ENCODE results near the gene KCNAB1. TPM values are rescaled to one million over a fixed set of nuclear protein-coding genes. Genes with fewer than 3 reads are reported as not detected.

KCNAB1 gene
- total RNA-seq, 2 donors from 2014 or later, result 0.26 TPM; not detected in 1

DNA sequence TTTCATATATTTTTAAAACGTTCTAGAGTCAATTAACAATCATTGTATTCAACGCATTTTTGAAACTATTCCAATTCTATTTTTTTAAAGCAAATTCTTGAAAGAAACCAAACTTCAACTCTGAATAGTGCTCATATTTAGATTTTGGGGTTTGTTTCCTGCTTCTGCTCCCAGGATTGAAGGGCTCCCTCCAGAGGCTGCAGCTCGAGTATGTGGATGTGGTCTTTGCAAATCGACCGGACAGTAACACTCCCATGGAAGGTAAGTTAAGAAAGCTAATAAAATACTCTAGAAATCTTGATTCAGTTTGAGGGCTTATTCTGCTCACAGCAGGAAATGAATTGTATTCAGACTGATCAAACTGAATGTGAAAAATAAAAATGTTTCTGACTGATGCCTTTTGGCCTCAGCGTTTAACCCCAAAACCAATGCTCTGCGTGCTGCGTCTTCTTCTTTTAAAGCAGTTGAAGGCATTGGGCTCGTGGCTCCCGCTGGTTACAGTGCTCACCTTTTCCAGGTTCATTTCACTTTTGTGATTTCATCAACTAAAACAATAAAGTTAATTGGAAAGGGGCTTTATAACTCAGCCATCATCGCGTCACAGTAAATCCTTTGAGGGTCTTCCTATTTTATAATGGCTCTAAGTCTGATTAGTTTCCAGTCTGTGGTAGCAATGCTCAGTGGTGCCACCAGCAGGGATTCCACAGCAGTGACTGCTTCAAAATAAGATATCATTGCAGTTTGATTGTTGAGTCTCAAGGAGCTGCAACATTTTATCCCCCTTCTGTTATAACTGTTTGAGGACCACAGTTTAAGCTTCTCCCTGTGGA lies 354.4 kb downstream of the KCNAB1 start:
- Mint-ChIP-seq H3K27ac (no peak overlapping the region), H3K4me3 (no peak overlapping the region), H3K36me3 (ENCODE audit: low read depth) (peaks cover 6% of the 10 kb centered on the region), H3K27me3 (peaks cover 18% of the 10 kb centered on the region), H3K4me1 (peaks cover 2% of the 10 kb centered on the region)
- ATAC-seq, result no peak
- DNase-seq, result no peak
- H3K9me3 ChIP-seq (ENCODE audit: control insufficient read depth, low read length, poor library complexity, severe bottlenecking), result no peaks in the 10 kb centered on the region

- H3K4me3 Mint-ChIP-seq, result no peak overlapping the region
- no peak for ATAC-seq
- H3K4me1 Mint-ChIP-seq, result peaks cover 5% of the 10 kb centered on the region
- peaks cover 7% of the 10 kb centered on the region for H3K27me3 Mint-ChIP-seq
- H3K9me3 ChIP-seq (ENCODE audit: control insufficient read depth, low read length, poor library complexity, severe bottlenecking), result no peaks in the 10 kb centered on the region
- no peak for DNase-seq
- H3K27ac Mint-ChIP-seq, result no peak overlapping the region
- peaks cover 2% of the 10 kb centered on the region for H3K36me3 Mint-ChIP-seq (ENCODE audit: low read depth)
These were observed 356.9 kb downstream of the KCNAB1 start for GRCh38 chr3:156477323-156477722.

DNA sequence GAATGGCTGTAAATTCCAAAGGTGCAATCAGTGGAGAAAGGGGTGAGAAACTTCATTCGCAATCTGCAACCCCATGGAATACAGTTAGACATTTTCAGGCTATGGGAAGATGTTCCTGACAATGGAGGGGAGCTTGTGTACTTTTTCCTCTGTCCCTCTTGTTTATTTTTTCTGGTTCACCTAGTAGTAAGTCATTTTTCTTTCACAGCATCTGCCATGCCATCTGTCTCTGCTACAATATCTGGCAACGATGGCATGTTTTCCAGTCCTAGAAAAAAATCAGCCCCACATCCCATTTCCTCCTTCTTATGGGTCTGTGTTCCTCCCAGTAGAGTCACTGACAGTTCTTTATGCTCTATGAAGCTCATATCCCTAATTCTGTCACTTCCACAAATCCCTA lies 358.5 kb downstream of the KCNAB1 start:
- Mint-ChIP-seq H3K4me1 (peaks cover 13% of the 10 kb centered on the region), H3K27ac (no peak overlapping the region), H3K27me3 (peaks cover 5% of the 10 kb centered on the region), H3K36me3 (ENCODE audit: low read depth) (peaks cover 2% of the 10 kb centered on the region), H3K4me3 (no peak overlapping the region)
- H3K9me3 ChIP-seq (ENCODE audit: control insufficient read depth, low read length, poor library complexity, severe bottlenecking), result no peaks in the 10 kb centered on the region
- DNase-seq (no peak), ATAC-seq (no peak)

- DNase-seq, result no peak
- Mint-ChIP-seq H3K4me3 (no peak overlapping the region), H3K36me3 (ENCODE audit: low read depth) (peaks cover 2% of the 10 kb centered on the region), H3K27ac (no peak overlapping the region), H3K27me3 (peaks cover 5% of the 10 kb centered on the region), H3K4me1 (peaks cover 20% of the 10 kb centered on the region)
- H3K9me3 ChIP-seq (ENCODE audit: control insufficient read depth, low read length, poor library complexity, severe bottlenecking), result no peaks in the 10 kb centered on the region
- no peak for ATAC-seq
These were observed 359.2 kb downstream of the KCNAB1 start for GRCh38 chr3:156479604-156480003.

DNA sequence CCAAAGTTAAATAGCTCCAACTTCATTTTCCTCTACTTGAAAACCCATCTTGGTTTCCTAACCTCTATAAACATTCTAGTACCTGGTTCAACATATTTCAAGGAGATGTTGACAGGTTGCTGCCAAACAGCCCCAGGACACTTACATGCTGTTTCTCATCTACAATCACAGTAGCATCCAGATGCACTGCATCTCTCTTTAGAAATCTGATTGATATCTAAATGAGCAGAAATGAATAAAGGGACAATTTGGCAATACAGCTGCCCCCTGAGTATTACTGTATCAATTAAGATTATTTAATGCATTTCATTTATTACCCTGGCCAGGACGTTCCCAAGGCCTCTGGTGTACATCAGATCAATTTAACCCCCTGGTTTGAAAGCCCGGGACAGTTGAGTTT lies 360.6 kb downstream of the KCNAB1 start:
- Mint-ChIP-seq H3K4me1 (peaks cover 24% of the 10 kb centered on the region), H3K27me3 (no peaks in the 10 kb centered on the region), H3K4me3 (no peak overlapping the region), H3K36me3 (ENCODE audit: low read depth) (peaks cover 2% of the 10 kb centered on the region), H3K27ac (no peak overlapping the region)
- no peaks in the 10 kb centered on the region for H3K9me3 ChIP-seq (ENCODE audit: control insufficient read depth, low read length, poor library complexity, severe bottlenecking)
- ATAC-seq (no peak), DNase-seq (no peak)

GRCh38 chr3:156483002-156483401 lies 362.6 kb downstream of the KCNAB1 start:
- H3K4me1 Mint-ChIP-seq, result peaks cover 24% of the 10 kb centered on the region
- no peak for DNase-seq
- H3K27ac Mint-ChIP-seq, result peak overlapping the region; percentile 93
- H3K36me3 Mint-ChIP-seq (ENCODE audit: low read depth), result peaks cover 2% of the 10 kb centered on the region
- peak overlapping the region; percentile 83 for H3K4me3 Mint-ChIP-seq
- H3K27me3 Mint-ChIP-seq, result no peaks in the 10 kb centered on the region
- H3K9me3 ChIP-seq (ENCODE audit: control insufficient read depth, low read length, poor library complexity, severe bottlenecking), result no peaks in the 10 kb centered on the region
- ATAC-seq, result no peak

- peak overlapping the region; percentile 93 for H3K27ac Mint-ChIP-seq
- H3K27me3 Mint-ChIP-seq, result no peaks in the 10 kb centered on the region
- H3K36me3 Mint-ChIP-seq (ENCODE audit: low read depth), result peaks cover 2% of the 10 kb centered on the region
- peaks cover 24% of the 10 kb centered on the region for H3K4me1 Mint-ChIP-seq
- H3K9me3 ChIP-seq (ENCODE audit: control insufficient read depth, low read length, poor library complexity, severe bottlenecking), result no peaks in the 10 kb centered on the region
- H3K4me3 Mint-ChIP-seq, result peak overlapping the region; percentile 83
- no peak for DNase-seq
- ATAC-seq, result peak; percentile 73
These were observed 363.0 kb downstream of the KCNAB1 start for GRCh38 chr3:156483426-156483825.

DNA sequence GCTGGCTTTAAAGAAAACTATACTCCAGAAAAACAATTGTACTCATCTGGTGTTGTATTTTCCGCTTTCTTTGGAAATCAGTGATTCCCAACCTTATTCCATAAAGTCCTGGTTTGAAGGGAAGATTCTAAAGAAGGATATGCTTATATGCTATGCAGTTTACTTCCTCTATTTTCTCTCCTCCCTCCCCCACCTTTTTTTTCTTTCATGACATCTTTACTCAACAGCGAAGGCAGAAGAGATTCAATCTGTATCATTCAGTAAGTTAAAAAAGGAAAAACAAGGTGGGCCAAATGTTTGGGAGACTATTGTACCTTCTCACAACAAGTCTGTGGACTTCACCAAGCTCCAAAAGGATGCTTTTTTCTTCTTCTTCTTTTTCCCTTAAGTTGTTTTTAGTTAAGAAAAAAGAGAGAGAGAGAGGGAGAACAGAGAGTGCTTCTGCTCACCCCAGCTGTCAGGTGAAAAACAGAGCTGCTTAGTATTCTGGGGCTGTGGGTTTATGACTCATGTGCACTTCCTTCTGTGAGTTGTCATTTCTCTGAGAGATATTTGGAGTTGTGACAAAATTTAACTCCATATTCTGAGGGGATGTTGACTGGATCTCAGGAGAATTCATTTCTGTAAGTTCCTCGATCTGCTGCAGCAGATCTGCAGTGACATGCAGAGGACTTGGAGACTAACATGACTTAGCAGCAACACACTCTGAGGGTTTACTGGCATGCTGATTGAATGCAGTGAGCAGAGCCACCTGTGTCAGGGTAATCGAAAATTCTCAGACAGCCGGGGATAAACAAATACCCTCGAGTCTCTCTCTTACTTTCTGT lies 363.8 kb downstream of the KCNAB1 start:
- H3K9me3 ChIP-seq (ENCODE audit: control insufficient read depth, low read length, poor library complexity, severe bottlenecking), result no peaks in the 10 kb centered on the region
- H3K4me1 Mint-ChIP-seq, result peaks cover 24% of the 10 kb centered on the region
- H3K36me3 Mint-ChIP-seq (ENCODE audit: low read depth), result no peaks in the 10 kb centered on the region
- ATAC-seq (peak; percentile 91), DNase-seq (peak in 1 of 3 donors; percentile 9)
- peak overlapping the region; percentile 93 for H3K27ac Mint-ChIP-seq
- no peaks in the 10 kb centered on the region for H3K27me3 Mint-ChIP-seq
- H3K4me3 Mint-ChIP-seq, result peak overlapping the region; percentile 83

GRCh38 chr3:156488767-156489166 lies 368.4 kb downstream of the KCNAB1 start:
- DNase-seq (no peak), ATAC-seq (no peak)
- Mint-ChIP-seq H3K4me1 (peaks cover 14% of the 10 kb centered on the region), H3K36me3 (ENCODE audit: low read depth) (no peaks in the 10 kb centered on the region), H3K27ac (no peak overlapping the region), H3K27me3 (no peaks in the 10 kb centered on the region), H3K4me3 (no peak overlapping the region)
- no peaks in the 10 kb centered on the region for H3K9me3 ChIP-seq (ENCODE audit: control insufficient read depth, low read length, poor library complexity, severe bottlenecking)

- DNase-seq, result no peak
- Mint-ChIP-seq H3K27me3 (no peaks in the 10 kb centered on the region), H3K4me1 (peaks cover 7% of the 10 kb centered on the region), H3K4me3 (no peak overlapping the region), H3K27ac (no peak overlapping the region), H3K36me3 (ENCODE audit: low read depth) (no peaks in the 10 kb centered on the region)
- H3K9me3 ChIP-seq (ENCODE audit: control insufficient read depth, low read length, poor library complexity, severe bottlenecking), result no peaks in the 10 kb centered on the region
- no peak for ATAC-seq
These were observed 369.1 kb downstream of the KCNAB1 start for GRCh38 chr3:156489462-156489911.

- Mint-ChIP-seq H3K27ac (no peak overlapping the region), H3K4me3 (no peak overlapping the region), H3K27me3 (no peaks in the 10 kb centered on the region), H3K4me1 (no peaks in the 10 kb centered on the region), H3K36me3 (ENCODE audit: low read depth) (no peaks in the 10 kb centered on the region)
- DNase-seq (no peak), ATAC-seq (no peak)
- H3K9me3 ChIP-seq (ENCODE audit: control insufficient read depth, low read length, poor library complexity, severe bottlenecking), result no peaks in the 10 kb centered on the region
These were observed 370.8 kb downstream of the KCNAB1 start for GRCh38 chr3:156491192-156491591.

GRCh38 chr3:156492801-156493261 lies 372.5 kb downstream of the KCNAB1 start:
- Mint-ChIP-seq H3K36me3 (ENCODE audit: low read depth) (no peaks in the 10 kb centered on the region), H3K27me3 (no peaks in the 10 kb centered on the region), H3K4me1 (no peaks in the 10 kb centered on the region), H3K27ac (no peak overlapping the region), H3K4me3 (no peak overlapping the region)
- DNase-seq (no peak), ATAC-seq (no peak)
- no peaks in the 10 kb centered on the region for H3K9me3 ChIP-seq (ENCODE audit: control insufficient read depth, low read length, poor library complexity, severe bottlenecking)

GRCh38 chr3:156493887-156494286 lies 373.5 kb downstream of the KCNAB1 start:
- no peaks in the 10 kb centered on the region for H3K4me1 Mint-ChIP-seq
- no peak overlapping the region for H3K27ac Mint-ChIP-seq
- H3K36me3 Mint-ChIP-seq (ENCODE audit: low read depth), result no peaks in the 10 kb centered on the region
- no peak overlapping the region for H3K4me3 Mint-ChIP-seq
- H3K9me3 ChIP-seq (ENCODE audit: control insufficient read depth, low read length, poor library complexity, severe bottlenecking), result no peaks in the 10 kb centered on the region
- ATAC-seq (no peak), DNase-seq (no peak)
- H3K27me3 Mint-ChIP-seq, result no peaks in the 10 kb centered on the region
